Heart right ventricle (tissue), 16 donors: ENCODE measurements around the gene PHLDA3. TPM values are rescaled to one million over a fixed set of nuclear protein-coding genes. Genes with fewer than 3 reads are reported as not detected.

Experiments
- ATAC-seq, 8 donors: fragments of 200-7000 bp; cut with Tn5 transposase; one replicate each; pipeline ENCODE4 v1.9.1; 2020; ENCODE audit warnings: mild to moderate bottlenecking in 8 of 8, moderate library complexity in 8 of 8, moderate number of reproducible peaks in 1 of 8
- DNase-seq, 2 donors: peaks; one replicate each; pipeline ENCODE4 v3.0.0-alpha.2; 2020
- H3K27ac ChIP-seq, 10 donors: fragments of 200-600 bp; sonication (generic) in 2 of 10; one replicate each; pipeline versions ENCODE4 v1.5.0 to v1.8.0; 2020 to 2022; ENCODE audit warnings: mild to moderate bottlenecking in 3 of 10
- H3K27me3 ChIP-seq, 7 donors: fragments of 200-600 bp; one replicate each; pipeline ENCODE4 v1.8.0; 2021 to 2022; ENCODE audit warnings: mild to moderate bottlenecking in 2 of 7
- H3K36me3 ChIP-seq, 9 donors: fragments of 200-600 bp; sonication (generic) in 1 of 9; one replicate each; pipeline versions ENCODE4 v1.5.0 to v1.8.0; 2020 to 2022; ENCODE audit warnings: mild to moderate bottlenecking in 2 of 9
- H3K4me1 ChIP-seq, 9 donors: fragments of 200-600 bp; sonication (generic) in 1 of 9; one replicate each; pipeline versions ENCODE4 v1.5.0 to v1.8.0; 2020 to 2022; ENCODE audit warnings: mild to moderate bottlenecking in 4 of 9
- H3K4me3 ChIP-seq, 10 donors: fragments of 200-600 bp; sonication (generic) in 2 of 10; one replicate each; pipeline versions ENCODE4 v1.5.0 to v1.8.0; 2020 to 2022; ENCODE audit warnings: mild to moderate bottlenecking in 7 of 10, moderate library complexity in 2 of 10
- H3K9me3 ChIP-seq, 11 donors: fragments of 200-600 bp in 10 of 11; sonication (generic) in 2 of 11; one replicate each; pipeline versions ENCODE4 v1.5.0 to v1.8.0; 2013 to 2022; ENCODE audit warnings: mild to moderate bottlenecking in 2 of 11, control low read depth in 1 of 11, moderate library complexity in 1 of 11
- WGBS, 2 donors: extraction: QIAGEN DNeasy Blood & Tissue Kit; methylation state at CpG; one replicate each; pipeline ENCODE4 v1.1.7; 2013; ENCODE audit warnings: inconsistent platforms in 1 of 2; 5-methylcytosine and 5-hydroxymethylcytosine counted together
- intact Hi-C, 10 donors: fragments of 100-400 bp; cut with DNase I; formaldehyde crosslinking; loops; one replicate each; pipeline versions ENCODE4 v1.11.1 to v1.14.2; 2022
- polyA plus RNA-seq, 2 donors: library from polyadenylated mRNA; stranded (reverse); fragments of 200-250 nt; gene quantifications; one replicate each; pipeline ENCODE4 v1.2.3, GENCODE V29; 2013
- total RNA-seq, 10 donors: library from RNA; stranded (reverse); fragmentation: NEBNext Ultra II Directional in 3 of 10; extraction: Animal tissue kit (Norgen Biotek cat#: 25700) in 3 of 10; gene quantifications; one replicate each; pipeline versions ENCODE4 v1.2.1 to v1.2.4, GENCODE V29; 2021 to 2023
- TF ChIP-seq, protein P1 (sequence below), 9 donors: fragments of 200-600 bp; sonication (generic) in 2 of 9; IDR thresholded peaks; one replicate each; pipeline versions ENCODE4 v1.5.0 to v1.8.0; 2021 to 2022; ENCODE audit warnings: antibody characterized with exemption in 9 of 9, mild to moderate bottlenecking in 5 of 9, moderate library complexity in 1 of 9
- donor health status: Arrhythmogenic right ventricular cardiomyopathy.
- donor health status: ischemic (EF 13 %, LVEDD 7.1; RV severe dilation, severe dysfunction).
- donor health status: healthy with polysubstance abuse.
- donor health status: DM: no; HTN: yes; CAD: no.
- donor health status: DM: no; HTN: no; CAD: no.
- donor health status: ischemic (EF 25% LVEDD 6.9; RV normal size, moderate dysfunction).
- donor health status: ischemic (EF 25% LVEDD 5.7; RV mildly dilated, moderate dysfunction).
- donor health status: healthy.
- donor health status: DM: yes; HTN: yes; CAD: no.
- donor health status: Ischemic cardiomyopathy.
- donor health status: ischemic (EF 35%, LVEDD 5.7; RV mildly dilated, moderate dysfunction).
- donor health status: nonischemic (EF 11% LVEDD 7.7; RV severe dilation, severe dysfunction).
- donor health status: DM: yes; HTN: yes; CAD: no.
- donor health status: PGD.
- donor health status: ischemic (EF 29% LVEDD 5.4; RV normal size, mild dysfunction).
- donor health status: nonischemic (EF 23%, LVEDD 6.1; RV moderate dilation, normal function).

The PHLDA3 gene
- total and polyA plus RNA-seq, 12 donors, result 14.4 to 40.0 (median 23.6) TPM

DNA sequence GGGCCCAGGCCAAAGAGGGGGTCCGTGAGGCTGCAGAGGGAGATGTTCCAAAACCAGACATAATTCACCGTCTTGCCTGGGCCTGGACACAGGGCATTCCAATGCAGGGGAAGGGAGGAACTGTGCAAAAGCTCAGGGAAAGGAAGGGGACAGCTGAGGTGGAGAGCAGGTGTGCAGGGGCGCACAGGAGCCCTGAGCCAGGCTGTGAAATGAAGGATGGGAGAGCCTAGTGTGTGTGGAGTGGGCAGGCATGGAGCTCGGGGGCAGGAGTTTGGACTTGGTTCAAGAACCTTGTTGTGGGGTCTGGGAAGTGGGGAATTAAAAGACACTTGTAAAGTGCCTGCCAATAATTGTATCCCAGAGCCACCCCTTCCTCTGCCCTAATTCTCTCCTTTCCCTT lies 49.7 kb downstream of the PHLDA3 start:
- Histone ChIP-seq H3K36me3 (no peaks in the 10 kb centered on the region), H3K27me3 (no peaks in the 10 kb centered on the region), H3K4me1 (peaks cover 0 to 25% (median 4%) of the 10 kb centered on the region in 9 donors), H3K4me3 (no peak overlapping the region), H3K27ac (peak overlapping the region in 1 of 10 donors; percentile 30), H3K9me3 (peaks cover 0 to 4% (median 0%) of the 10 kb centered on the region in 11 donors)
- intact Hi-C loops, result no loop called here
- WGBS, 2 donors, result 65 to 76% methylated on average over 4 of the region's 4 CpGs
- no peak for ATAC-seq
- TF ChIP-seq, protein P1, sequence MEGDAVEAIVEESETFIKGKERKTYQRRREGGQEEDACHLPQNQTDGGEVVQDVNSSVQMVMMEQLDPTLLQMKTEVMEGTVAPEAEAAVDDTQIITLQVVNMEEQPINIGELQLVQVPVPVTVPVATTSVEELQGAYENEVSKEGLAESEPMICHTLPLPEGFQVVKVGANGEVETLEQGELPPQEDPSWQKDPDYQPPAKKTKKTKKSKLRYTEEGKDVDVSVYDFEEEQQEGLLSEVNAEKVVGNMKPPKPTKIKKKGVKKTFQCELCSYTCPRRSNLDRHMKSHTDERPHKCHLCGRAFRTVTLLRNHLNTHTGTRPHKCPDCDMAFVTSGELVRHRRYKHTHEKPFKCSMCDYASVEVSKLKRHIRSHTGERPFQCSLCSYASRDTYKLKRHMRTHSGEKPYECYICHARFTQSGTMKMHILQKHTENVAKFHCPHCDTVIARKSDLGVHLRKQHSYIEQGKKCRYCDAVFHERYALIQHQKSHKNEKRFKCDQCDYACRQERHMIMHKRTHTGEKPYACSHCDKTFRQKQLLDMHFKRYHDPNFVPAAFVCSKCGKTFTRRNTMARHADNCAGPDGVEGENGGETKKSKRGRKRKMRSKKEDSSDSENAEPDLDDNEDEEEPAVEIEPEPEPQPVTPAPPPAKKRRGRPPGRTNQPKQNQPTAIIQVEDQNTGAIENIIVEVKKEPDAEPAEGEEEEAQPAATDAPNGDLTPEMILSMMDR (IDR thresholded peaks at IDR 0.05), result no peak
- no peak for DNase-seq

DNA sequence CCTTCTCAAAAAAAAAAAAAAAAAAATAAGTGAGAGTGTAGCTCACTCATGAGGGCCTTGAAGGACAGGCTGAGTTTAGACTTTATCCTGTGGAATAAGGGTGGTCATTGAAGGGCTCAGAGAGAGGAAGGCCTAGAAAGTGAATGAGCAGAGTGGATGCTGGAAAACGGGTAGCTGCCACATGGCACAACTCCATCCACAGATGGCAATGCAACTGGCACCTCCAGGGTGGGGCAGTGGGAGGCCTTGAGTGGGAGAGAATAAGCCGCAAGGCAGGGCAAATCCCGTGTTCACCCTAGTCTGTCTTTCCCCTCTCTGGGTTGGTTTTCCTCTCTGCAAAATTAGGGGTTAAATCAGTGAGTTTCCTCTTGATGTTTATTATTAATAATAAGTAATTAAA lies 50.5 kb downstream of the PHLDA3 start:
- intact Hi-C loops, result no loop called here
- Histone ChIP-seq H3K27ac (no peak overlapping the region), H3K27me3 (no peaks in the 10 kb centered on the region), H3K36me3 (no peaks in the 10 kb centered on the region), H3K4me3 (no peak overlapping the region), H3K4me1 (peaks cover 0 to 25% (median 4%) of the 10 kb centered on the region in 9 donors), H3K9me3 (peaks cover 0 to 4% (median 0%) of the 10 kb centered on the region in 11 donors)
- 57 to 78% methylated on average over 3 of the region's 3 CpGs for WGBS, 2 donors
- no peak for DNase-seq
- ATAC-seq, result no peak
- TF ChIP-seq, protein P1 (IDR thresholded peaks at IDR 0.05), result no peak

Other genes starting within 250 kb of the PHLDA3 start
- 1 to 10 TPM in 1 of 10 donors, under 1 TPM in 9; 0.05 to 1.2 (median 0.22) TPM for gene PKP1, start 185.7 kb downstream of the PHLDA3 start, total RNA-seq
- under 1 TPM; 0.37 to 0.39 TPM for gene PKP1, start 185.7 kb downstream of the PHLDA3 start, polyA plus RNA-seq
- gene TNNT2, start 91.5 kb downstream of the PHLDA3 start, total RNA-seq, result over 10,000 TPM in 1 of 10 donors, 1,000 to 10,000 TPM in 9; 5,905 to 10,183 (median 7,503) TPM
- gene TNNT2, start 91.5 kb downstream of the PHLDA3 start, polyA plus RNA-seq, result over 10,000 TPM; 10,337 to 31,279 TPM
- 10 to 100 TPM in 1 of 10 donors, 1 to 10 TPM in 8, under 1 TPM in 1; 0.85 to 12.9 (median 2.9) TPM for gene LAD1, start 69.9 kb downstream of the PHLDA3 start, total RNA-seq
- gene LAD1, start 69.9 kb downstream of the PHLDA3 start, polyA plus RNA-seq, result 10 to 100 TPM in 1 of 2 donors, 1 to 10 TPM in 1; 2.6 to 42.2 TPM
- 100 to 1,000 TPM in 1 of 10 donors, 10 to 100 TPM in 7, 1 to 10 TPM in 2; 1.2 to 166 (median 26.1) TPM for gene TNNI1, start 47.5 kb downstream of the PHLDA3 start, total RNA-seq
- 10 to 100 TPM; 20.8 to 48.0 TPM for gene TNNI1, start 47.5 kb downstream of the PHLDA3 start, polyA plus RNA-seq
- gene CSRP1, start 37.9 kb upstream of the PHLDA3 start, total RNA-seq, result 100 to 1,000 TPM in 1 of 10 donors, 10 to 100 TPM in 9; 48.1 to 103 (median 58.9) TPM
- gene CSRP1, start 37.9 kb upstream of the PHLDA3 start, polyA plus RNA-seq, result 100 to 1,000 TPM in 1 of 2 donors, 10 to 100 TPM in 1; 74.5 to 104 TPM
- gene NAV1, start 69.9 kb upstream of the PHLDA3 start, total RNA-seq, result 100 to 1,000 TPM in 3 of 10 donors, 10 to 100 TPM in 7; 29.5 to 111 (median 89.0) TPM
- gene NAV1, start 69.9 kb upstream of the PHLDA3 start, polyA plus RNA-seq, result 10 to 100 TPM; 13.7 to 61.5 TPM